GM12878 (cell line): ENCODE results near the gene S100A11.

Experiments
- ASH2L ChIP-seq: fragments of 300-600, 200-600 bp; sonication (generic); IDR thresholded peaks from 2 replicates; pipeline ENCODE4 v1.6.1; 2017; ENCODE audit warnings: low read depth, mild to moderate bottlenecking, borderline replicate concordance
- BACH1 ChIP-seq: fragments of 450-650 bp; IDR thresholded peaks from 2 replicates; pipeline ENCODE4 v1.6.1; 2017; ENCODE audit warnings: mild to moderate bottlenecking, borderline replicate concordance
- EZH2 ChIP-seq: IDR thresholded peaks from 2 replicates; pipeline ENCODE4 v1.6.1; 2012; ENCODE audit warnings: low read depth, mild to moderate bottlenecking, control low read depth, inconsistent platforms, low read length, borderline replicate concordance; ENCODE audit not compliant: control insufficient read depth
- IKZF1 ChIP-seq: fragments of 450-650 bp; conservative IDR thresholded peaks from 2 replicates; pipeline ENCODE4 v1.6.1; 2017; ENCODE audit warnings: antibody characterized with exemption, mild to moderate bottlenecking
- NFXL1 ChIP-seq: fragments of 450-650 bp; IDR thresholded peaks from 2 replicates; pipeline ENCODE4 v1.6.1; 2017; ENCODE audit warnings: antibody characterized with exemption, mild to moderate bottlenecking, borderline replicate concordance
- POLR2A ChIP-seq: IDR thresholded peaks from 2 replicates; pipeline ENCODE4 v1.6.1; 2011; ENCODE audit warnings: low read depth, mild to moderate bottlenecking, low read length
- RAD51 ChIP-seq: fragments of 450-650 bp; IDR thresholded peaks from 2 replicates; pipeline ENCODE4 v1.6.1; 2016; ENCODE audit warnings: moderate library complexity, mild to moderate bottlenecking, inconsistent platforms
- TAF1 ChIP-seq: IDR thresholded peaks from 2 replicates; pipeline ENCODE4 v1.6.1; 2011; ENCODE audit warnings: mild to moderate bottlenecking, low read depth, low read length, borderline replicate concordance
- YY1 ChIP-seq: IDR thresholded peaks from 2 replicates; pipeline ENCODE4 v1.6.1; 2011; ENCODE audit warnings: low read depth, mild to moderate bottlenecking, low read length
- ZSCAN29 ChIP-seq: fragments of 450-650 bp; IDR thresholded peaks from 2 replicates; pipeline ENCODE4 v1.6.1; 2017; ENCODE audit warnings: mild to moderate bottlenecking, moderate library complexity
- TF ChIP-seq, protein P1 (sequence below): IDR thresholded peaks from 2 replicates; pipeline ENCODE4 v1.6.1; 2011; ENCODE audit warnings: low read depth, low read length, improper control_type of control experiment, borderline replicate concordance
- TF ChIP-seq, protein P2 (sequence below), 3 experiments: IDR thresholded peaks in 2 of 3; conservative IDR thresholded peaks in 1 of 3; 2 replicates each; pipeline ENCODE4 v1.5.1; 2011; ENCODE audit warnings: low read depth in 3 of 3, low read length in 3 of 3, mild to moderate bottlenecking in 3 of 3, control low read depth in 2 of 3, moderate library complexity in 2 of 3, inconsistent platforms in 1 of 3, mixed read lengths in 1 of 3; ENCODE audit not compliant: control insufficient read depth in 2 of 3, insufficient read depth in 1 of 3; ENCODE audit errors: extremely low read depth in 1 of 3
- TF ChIP-seq, protein P3 (sequence below): IDR thresholded peaks from 2 replicates; pipeline ENCODE4 v1.6.1; 2012; ENCODE audit warnings: mild to moderate bottlenecking, low read depth, low read length

DNA sequence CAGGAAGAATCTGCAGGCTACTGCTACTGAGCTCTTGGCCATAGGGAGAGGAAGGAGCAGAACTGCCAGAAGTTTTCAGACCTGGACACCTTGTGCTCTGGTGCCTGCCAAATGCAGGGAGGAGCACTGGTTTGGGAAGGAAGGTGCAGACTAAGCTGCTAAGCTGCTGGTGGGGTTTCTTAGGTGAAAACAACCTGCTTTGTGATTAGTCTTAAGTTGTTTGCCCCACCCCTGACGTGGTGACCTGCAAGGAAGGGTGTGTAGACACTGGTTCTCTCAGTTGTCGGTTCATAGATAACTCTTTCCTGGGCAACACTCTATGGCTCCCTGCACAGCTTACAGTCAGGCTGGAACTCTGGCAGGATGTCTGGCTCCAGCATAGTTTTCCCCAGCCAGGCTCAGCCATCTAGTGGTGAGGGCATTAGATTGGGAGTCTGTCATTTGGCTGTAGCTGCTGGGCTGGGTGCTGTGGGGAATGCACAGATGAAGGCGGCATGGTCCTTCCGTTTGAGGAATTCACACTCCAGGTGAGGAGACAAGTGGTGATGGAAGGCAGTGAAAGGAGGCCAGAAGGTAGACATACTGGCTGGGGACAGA lies 32.9 kb downstream of the S100A11 start:
- TF ChIP-seq RAD51 (no peak), IKZF1 (no peak), BACH1 (no peak), ZSCAN29 (no peak), NFXL1 (no peak), ASH2L (no peak), TAF1 (no peak), YY1 (no peak), POLR2A (no peak), EZH2 (no peak)
- TF ChIP-seq, protein P1, sequence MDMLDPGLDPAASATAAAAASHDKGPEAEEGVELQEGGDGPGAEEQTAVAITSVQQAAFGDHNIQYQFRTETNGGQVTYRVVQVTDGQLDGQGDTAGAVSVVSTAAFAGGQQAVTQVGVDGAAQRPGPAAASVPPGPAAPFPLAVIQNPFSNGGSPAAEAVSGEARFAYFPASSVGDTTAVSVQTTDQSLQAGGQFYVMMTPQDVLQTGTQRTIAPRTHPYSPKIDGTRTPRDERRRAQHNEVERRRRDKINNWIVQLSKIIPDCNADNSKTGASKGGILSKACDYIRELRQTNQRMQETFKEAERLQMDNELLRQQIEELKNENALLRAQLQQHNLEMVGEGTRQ, result no peak
- TF ChIP-seq, protein P2, sequence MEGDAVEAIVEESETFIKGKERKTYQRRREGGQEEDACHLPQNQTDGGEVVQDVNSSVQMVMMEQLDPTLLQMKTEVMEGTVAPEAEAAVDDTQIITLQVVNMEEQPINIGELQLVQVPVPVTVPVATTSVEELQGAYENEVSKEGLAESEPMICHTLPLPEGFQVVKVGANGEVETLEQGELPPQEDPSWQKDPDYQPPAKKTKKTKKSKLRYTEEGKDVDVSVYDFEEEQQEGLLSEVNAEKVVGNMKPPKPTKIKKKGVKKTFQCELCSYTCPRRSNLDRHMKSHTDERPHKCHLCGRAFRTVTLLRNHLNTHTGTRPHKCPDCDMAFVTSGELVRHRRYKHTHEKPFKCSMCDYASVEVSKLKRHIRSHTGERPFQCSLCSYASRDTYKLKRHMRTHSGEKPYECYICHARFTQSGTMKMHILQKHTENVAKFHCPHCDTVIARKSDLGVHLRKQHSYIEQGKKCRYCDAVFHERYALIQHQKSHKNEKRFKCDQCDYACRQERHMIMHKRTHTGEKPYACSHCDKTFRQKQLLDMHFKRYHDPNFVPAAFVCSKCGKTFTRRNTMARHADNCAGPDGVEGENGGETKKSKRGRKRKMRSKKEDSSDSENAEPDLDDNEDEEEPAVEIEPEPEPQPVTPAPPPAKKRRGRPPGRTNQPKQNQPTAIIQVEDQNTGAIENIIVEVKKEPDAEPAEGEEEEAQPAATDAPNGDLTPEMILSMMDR (IDR thresholded peaks at IDR 0.05 in 2 of 3, conservative IDR thresholded peaks at IDR 0.05 in 1 of 3; ENCODE audit: control insufficient read depth in 2 of 3, extremely low read depth in 1 of 3, insufficient read depth in 1 of 3, low read depth in 3 of 3, low read length in 3 of 3), result no peak
- TF ChIP-seq, protein P3, sequence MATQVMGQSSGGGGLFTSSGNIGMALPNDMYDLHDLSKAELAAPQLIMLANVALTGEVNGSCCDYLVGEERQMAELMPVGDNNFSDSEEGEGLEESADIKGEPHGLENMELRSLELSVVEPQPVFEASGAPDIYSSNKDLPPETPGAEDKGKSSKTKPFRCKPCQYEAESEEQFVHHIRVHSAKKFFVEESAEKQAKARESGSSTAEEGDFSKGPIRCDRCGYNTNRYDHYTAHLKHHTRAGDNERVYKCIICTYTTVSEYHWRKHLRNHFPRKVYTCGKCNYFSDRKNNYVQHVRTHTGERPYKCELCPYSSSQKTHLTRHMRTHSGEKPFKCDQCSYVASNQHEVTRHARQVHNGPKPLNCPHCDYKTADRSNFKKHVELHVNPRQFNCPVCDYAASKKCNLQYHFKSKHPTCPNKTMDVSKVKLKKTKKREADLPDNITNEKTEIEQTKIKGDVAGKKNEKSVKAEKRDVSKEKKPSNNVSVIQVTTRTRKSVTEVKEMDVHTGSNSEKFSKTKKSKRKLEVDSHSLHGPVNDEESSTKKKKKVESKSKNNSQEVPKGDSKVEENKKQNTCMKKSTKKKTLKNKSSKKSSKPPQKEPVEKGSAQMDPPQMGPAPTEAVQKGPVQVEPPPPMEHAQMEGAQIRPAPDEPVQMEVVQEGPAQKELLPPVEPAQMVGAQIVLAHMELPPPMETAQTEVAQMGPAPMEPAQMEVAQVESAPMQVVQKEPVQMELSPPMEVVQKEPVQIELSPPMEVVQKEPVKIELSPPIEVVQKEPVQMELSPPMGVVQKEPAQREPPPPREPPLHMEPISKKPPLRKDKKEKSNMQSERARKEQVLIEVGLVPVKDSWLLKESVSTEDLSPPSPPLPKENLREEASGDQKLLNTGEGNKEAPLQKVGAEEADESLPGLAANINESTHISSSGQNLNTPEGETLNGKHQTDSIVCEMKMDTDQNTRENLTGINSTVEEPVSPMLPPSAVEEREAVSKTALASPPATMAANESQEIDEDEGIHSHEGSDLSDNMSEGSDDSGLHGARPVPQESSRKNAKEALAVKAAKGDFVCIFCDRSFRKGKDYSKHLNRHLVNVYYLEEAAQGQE, result no peak
